Measurements from ENCODE around the gene CEP55. TPM values are rescaled to one million over a fixed set of nuclear protein-coding genes. Genes with fewer than 3 reads are reported as not detected.

The CEP55 gene
- total and polyA plus RNA-seq, 10 of the 15 experiments (the other 5 are each of a cell fraction or from before 2014, with no cell fraction given): 14.6 to 83.6 (median 52.0) TPM

DNA sequence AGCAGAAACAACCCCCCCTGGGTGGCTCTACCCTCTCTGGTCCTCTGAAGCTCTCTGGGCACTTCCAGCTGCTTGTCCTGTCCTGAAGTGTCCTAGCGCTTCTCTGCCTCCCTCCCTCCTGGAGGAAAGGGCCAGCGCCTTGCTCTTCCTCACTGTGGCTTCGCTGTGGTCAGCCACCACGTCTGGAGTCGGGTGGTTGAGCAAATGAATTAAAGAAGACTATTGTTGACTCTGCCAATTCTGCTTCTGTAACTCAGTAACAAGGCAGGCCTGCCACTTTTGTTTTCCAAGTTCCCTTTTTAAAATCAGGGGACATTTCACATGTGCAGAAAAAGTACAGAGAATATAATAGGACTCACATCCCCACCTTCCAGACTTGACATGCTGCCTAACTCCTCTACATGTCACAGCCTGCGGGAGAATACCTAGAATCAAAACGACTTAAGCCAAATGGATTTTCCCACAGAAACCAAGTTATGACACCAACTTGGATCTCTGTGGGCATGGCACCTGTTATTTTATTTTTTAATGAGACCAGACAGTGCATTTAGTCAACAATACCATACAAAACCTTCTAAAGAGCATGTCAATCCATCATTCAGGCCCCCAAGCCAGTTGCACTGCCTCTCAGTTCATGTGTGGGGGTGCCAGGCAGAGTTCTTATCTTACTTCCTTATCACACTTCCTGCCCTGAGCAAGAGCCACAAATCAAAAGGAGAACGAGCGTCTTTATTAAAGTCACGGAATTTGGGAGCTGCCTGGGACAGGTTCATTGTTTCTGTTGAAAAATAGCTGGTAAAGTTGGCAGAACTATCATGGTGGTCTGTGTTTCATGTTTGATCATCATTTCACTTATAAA is 76.9 kb downstream of the CEP55 start:
- WGBS (ENCODE audit: insufficient coverage, insufficient replicate concordance, low lambda C conversion rate, missing lambda C conversion rate): 18% methylated on average over 10 of the region's 10 CpGs
- Histone ChIP-seq H3K4me3 (no peak overlapping the region), H3K9ac (ENCODE audit: control insufficient read depth, insufficient read depth, low read length) (no peak overlapping the region), H3K27ac (ENCODE audit: control insufficient read depth, insufficient read depth) (no peak overlapping the region), H3K27me3 (replicated peaks in 1 of 2; ENCODE audit: control insufficient read depth in 2 of 2, insufficient read depth in 2 of 2, low read length in 1 of 2) (peaks cover 0 to 3% of the 10 kb centered on the region in 2 experiments; a peak in 3 of 4 replicates), H3K4me1 (ENCODE audit: control insufficient read depth, insufficient read depth, low read length) (no peaks in the 10 kb centered on the region), H3K36me3 (ENCODE audit: control insufficient read depth in 2 of 2, insufficient read depth in 2 of 2, low read length in 1 of 2) (no peaks in the 10 kb centered on the region), H3K4me2 (ENCODE audit: control insufficient read depth, insufficient read depth) (no peak overlapping the region), H3K9me3 (replicated peaks; ENCODE audit: control insufficient read depth, insufficient read depth, low read length) (no peaks in the 10 kb centered on the region), H3K79me2 (ENCODE audit: control insufficient read depth, insufficient read depth, low read length) (no peaks in the 10 kb centered on the region), H2AFZ (ENCODE audit: control insufficient read depth, low read depth, low read length) (no peak overlapping the region), H4K20me1 (ENCODE audit: control insufficient read depth, insufficient read depth) (no peaks in the 10 kb centered on the region)
- DNase-seq (ENCODE audit: low read depth, low spot score) (no peak), FAIRE-seq (no peak), ATAC-seq (no peak; the same call in 2 of the 3 replicates)
- ChIA-PET POLR2A (no interaction called here), SMC1A (ENCODE audit: uncharacterized antibody, unreplicated experiment) (no interaction called here), CTCF (no interaction called here), RAD21 (ENCODE audit: unreplicated experiment) (no interaction called here)
- BruUV-seq (replicated peaks): no TSS peak
- in situ Hi-C loops (cut with MboI) (no loop called here), intact Hi-C loops (cut with micrococcal nuclease; ENCODE audit: unreplicated experiment) (no loop called here)
- TF ChIP-seq SREBF1 (IDR thresholded peaks at IDR 0.05; ENCODE audit: low read length): no peak
- no peak for TF ChIP-seq SMC3 (IDR thresholded peaks at IDR 0.05; ENCODE audit: borderline replicate concordance, low read length)
- no peak for TF ChIP-seq HDGF (IDR thresholded peaks at IDR 0.05)
- TF ChIP-seq NR2C1 (IDR thresholded peaks at IDR 0.05): no peak
- TF ChIP-seq SKIL (IDR thresholded peaks at IDR 0.05; ENCODE audit: low read depth, poor library complexity, severe bottlenecking): no peak
- no peak for TF ChIP-seq KAT2A (conservative IDR thresholded peaks at IDR 0.05; ENCODE audit: control insufficient read depth, low read depth, low read length)
- no peak for TF ChIP-seq EED (IDR thresholded peaks at IDR 0.05; ENCODE audit: low read depth)
- no peak for TF ChIP-seq KLF5 (IDR thresholded peaks at IDR 0.05; ENCODE audit: partially characterized antibody)
- no peak for TF ChIP-seq EZH2 (IDR thresholded peaks at IDR 0.05; ENCODE audit: borderline replicate concordance, control insufficient read depth, low read depth, low read length)
- no peak for TF ChIP-seq FOXK2 (IDR thresholded peaks at IDR 0.05)
- TF ChIP-seq SMAD1 (IDR thresholded peaks at IDR 0.05; ENCODE audit: low read depth, partially characterized antibody): no peak
- TF ChIP-seq SUPT20H (IDR thresholded peaks at IDR 0.05; ENCODE audit: borderline replicate concordance, control insufficient read depth, low read depth, low read length): no peak
- no peak for TF ChIP-seq ZNF24 (IDR thresholded peaks at IDR 0.05)
- TF ChIP-seq TAF1 (IDR thresholded peaks at IDR 0.05; ENCODE audit: borderline replicate concordance, low read depth, low read length): no peak
- TF ChIP-seq BRCA1 (IDR thresholded peaks at IDR 0.05; ENCODE audit: low read depth, low read length): no peak
- TF ChIP-seq ZNF687 (IDR thresholded peaks at IDR 0.05): no peak

Data from GM12878 (cell line).